Ectodermal cell (in vitro differentiated cells): Measurements from ENCODE around the gene GPC4.

Source experiments
- H3K27ac ChIP-seq: 2 replicates; pipeline ENCODE4 v1.7.0; 2013; ENCODE audit warnings: mild to moderate bottlenecking, low read depth, low read length; ENCODE audit not compliant: insufficient read depth, poor library complexity, severe bottlenecking
- H3K27me3 ChIP-seq: 2 replicates; pipeline ENCODE4 v1.7.0; 2013; ENCODE audit warnings: mild to moderate bottlenecking, low read length; ENCODE audit not compliant: insufficient read depth, control insufficient read depth, poor library complexity, severe bottlenecking
- H3K36me3 ChIP-seq: one replicate; pipeline ENCODE4 v1.7.0; 2013; ENCODE audit warnings: low read length; ENCODE audit not compliant: control insufficient read depth, insufficient read depth
- H3K4me1 ChIP-seq: one replicate; pipeline ENCODE4 v1.7.0; 2013; ENCODE audit warnings: low read length; ENCODE audit not compliant: control insufficient read depth, insufficient read depth
- H3K4me3 ChIP-seq: 2 replicates; pipeline ENCODE4 v1.7.0; 2013; ENCODE audit warnings: low read depth, low read length, control low read depth; ENCODE audit not compliant: insufficient read depth
- H3K9me3 ChIP-seq: 2 replicates; pipeline ENCODE4 v1.7.0; 2013; ENCODE audit warnings: mild to moderate bottlenecking, low read length, moderate library complexity; ENCODE audit not compliant: control insufficient read depth
- WGBS, 2 experiments: methylation state at CpG; one replicate each; pipeline ENCODE4 v1.1.7; 2013; ENCODE audit warnings: missing lambda C conversion rate in 2 of 2; 5-methylcytosine and 5-hydroxymethylcytosine counted together

Gene GPC4

GRCh38 chrX:133437766-133438165, 22.5 kb upstream of the GPC4 start:
- Histone ChIP-seq H3K27ac (no peak overlapping the region), H3K4me3 (no peak overlapping the region), H3K9me3 (no peaks in the 10 kb centered on the region), H3K27me3 (no peaks in the 10 kb centered on the region), H3K4me1 (no peaks in the 10 kb centered on the region), H3K36me3 (no peaks in the 10 kb centered on the region)
- WGBS, 2 experiments = 33 to 38% methylated on average over 1 of the region's 2 CpGs

GRCh38 chrX:133437356-133437755, 22.1 kb upstream of the GPC4 start:
- H3K4me3 ChIP-seq = no peak overlapping the region
- WGBS, 2 experiments = 45 to 50% methylated on average over 4 of the region's 4 CpGs
- H3K9me3 ChIP-seq = no peaks in the 10 kb centered on the region
- no peaks in the 10 kb centered on the region for H3K27me3 ChIP-seq
- no peaks in the 10 kb centered on the region for H3K4me1 ChIP-seq
- H3K36me3 ChIP-seq = no peaks in the 10 kb centered on the region
- H3K27ac ChIP-seq = no peak overlapping the region

GRCh38 chrX:133435544-133436124, 20.3 kb upstream of the GPC4 start:
- Histone ChIP-seq H3K36me3 (no peaks in the 10 kb centered on the region), H3K4me3 (no peak overlapping the region), H3K27ac (no peak overlapping the region), H3K9me3 (no peaks in the 10 kb centered on the region), H3K27me3 (no peaks in the 10 kb centered on the region), H3K4me1 (no peaks in the 10 kb centered on the region)
- 46 to 48% methylated on average over 5 to 6 of the region's 6 CpGs for WGBS, 2 experiments

GRCh38 chrX:133434197-133434820, 19.0 kb upstream of the GPC4 start:
- Histone ChIP-seq H3K27ac (no peak overlapping the region), H3K9me3 (no peaks in the 10 kb centered on the region), H3K36me3 (no peaks in the 10 kb centered on the region), H3K27me3 (no peaks in the 10 kb centered on the region), H3K4me3 (no peak overlapping the region), H3K4me1 (no peaks in the 10 kb centered on the region)
- 76 to 79% methylated on average over 4 of the region's 4 CpGs for WGBS, 2 experiments

- 92% methylated on average over 2 of the region's 2 CpGs; no CpG with 5 or more reads in 1 of the 2 experiments for WGBS, 2 experiments
- H3K27ac ChIP-seq = no peak overlapping the region
- peaks cover 3% of the 10 kb centered on the region for H3K4me1 ChIP-seq
- H3K4me3 ChIP-seq = no peak overlapping the region
- no peaks in the 10 kb centered on the region for H3K9me3 ChIP-seq
- peaks cover 10% of the 10 kb centered on the region for H3K27me3 ChIP-seq
- H3K36me3 ChIP-seq = no peaks in the 10 kb centered on the region
Observed at GRCh38 chrX:133419911-133420310, 4.6 kb upstream of the GPC4 start.

- Histone ChIP-seq H3K36me3 (no peaks in the 10 kb centered on the region), H3K4me3 (no peak overlapping the region), H3K27me3 (peaks cover 10% of the 10 kb centered on the region), H3K4me1 (peaks cover 3% of the 10 kb centered on the region), H3K27ac (no peak overlapping the region), H3K9me3 (no peaks in the 10 kb centered on the region)
- WGBS, 2 experiments = 98 to 100% methylated on average over 2 of the region's 2 CpGs
Observed at GRCh38 chrX:133418588-133418987, 3.3 kb upstream of the GPC4 start.

GRCh38 chrX:133417364-133417763, 2.1 kb upstream of the GPC4 start:
- H3K27ac ChIP-seq = no peak overlapping the region
- H3K36me3 ChIP-seq = no peaks in the 10 kb centered on the region
- no peak overlapping the region for H3K4me3 ChIP-seq
- WGBS, 2 experiments = 5 to 21% methylated on average over 5 to 6 of the region's 6 CpGs
- H3K27me3 ChIP-seq = peaks cover 13% of the 10 kb centered on the region
- H3K9me3 ChIP-seq = no peaks in the 10 kb centered on the region
- H3K4me1 ChIP-seq = peaks cover 3% of the 10 kb centered on the region

- Histone ChIP-seq H3K36me3 (no peaks in the 10 kb centered on the region), H3K27me3 (peaks cover 13% of the 10 kb centered on the region), H3K27ac (no peak overlapping the region), H3K4me1 (peaks cover 3% of the 10 kb centered on the region), H3K9me3 (no peaks in the 10 kb centered on the region), H3K4me3 (peak overlapping the region; percentile 65)
- WGBS, 2 experiments = 1% methylated on average over 92 to 93 of the region's 93 CpGs
Observed at GRCh38 chrX:133414406-133415275, 648 bp downstream of the GPC4 start.

- no peak overlapping the region for H3K27ac ChIP-seq
- peaks cover 13% of the 10 kb centered on the region for H3K27me3 ChIP-seq
- H3K4me1 ChIP-seq = peaks cover 3% of the 10 kb centered on the region
- H3K4me3 ChIP-seq = peak overlapping the region; percentile 65
- 0% methylated on average over 35 of the region's 38 CpGs for WGBS, 2 experiments
- H3K36me3 ChIP-seq = no peaks in the 10 kb centered on the region
- no peaks in the 10 kb centered on the region for H3K9me3 ChIP-seq
Observed at GRCh38 chrX:133413218-133413925, 1.9 kb downstream of the GPC4 start.

GRCh38 chrX:133412665-133413064, 2.6 kb downstream of the GPC4 start:
- Histone ChIP-seq H3K9me3 (no peaks in the 10 kb centered on the region), H3K36me3 (no peaks in the 10 kb centered on the region), H3K4me3 (peak overlapping the region; percentile 65), H3K27ac (no peak overlapping the region), H3K27me3 (peaks cover 13% of the 10 kb centered on the region), H3K4me1 (peaks cover 3% of the 10 kb centered on the region)
- 38 to 44% methylated on average over 5 of the region's 5 CpGs for whole genome bisulfite sequencing, 2 experiments
